Hepatocyte (in vitro differentiated cells): ENCODE results near the gene RHOT2.

Source experiments
- EZH2 ChIP-seq: fragments of 200-600 bp; sonication (generic); IDR thresholded peaks from 2 replicates; pipeline ENCODE4 v1.6.1; 2016; ENCODE audit warnings: antibody characterized with exemption, mild to moderate bottlenecking, borderline replicate concordance
- TF ChIP-seq, protein P1 (sequence below): fragments of 200-600 bp; sonication (generic); IDR thresholded peaks from 2 replicates; pipeline ENCODE4 v1.5.1; 2016; ENCODE audit warnings: antibody characterized with exemption, mild to moderate bottlenecking; ENCODE audit not compliant: poor library complexity

DNA sequence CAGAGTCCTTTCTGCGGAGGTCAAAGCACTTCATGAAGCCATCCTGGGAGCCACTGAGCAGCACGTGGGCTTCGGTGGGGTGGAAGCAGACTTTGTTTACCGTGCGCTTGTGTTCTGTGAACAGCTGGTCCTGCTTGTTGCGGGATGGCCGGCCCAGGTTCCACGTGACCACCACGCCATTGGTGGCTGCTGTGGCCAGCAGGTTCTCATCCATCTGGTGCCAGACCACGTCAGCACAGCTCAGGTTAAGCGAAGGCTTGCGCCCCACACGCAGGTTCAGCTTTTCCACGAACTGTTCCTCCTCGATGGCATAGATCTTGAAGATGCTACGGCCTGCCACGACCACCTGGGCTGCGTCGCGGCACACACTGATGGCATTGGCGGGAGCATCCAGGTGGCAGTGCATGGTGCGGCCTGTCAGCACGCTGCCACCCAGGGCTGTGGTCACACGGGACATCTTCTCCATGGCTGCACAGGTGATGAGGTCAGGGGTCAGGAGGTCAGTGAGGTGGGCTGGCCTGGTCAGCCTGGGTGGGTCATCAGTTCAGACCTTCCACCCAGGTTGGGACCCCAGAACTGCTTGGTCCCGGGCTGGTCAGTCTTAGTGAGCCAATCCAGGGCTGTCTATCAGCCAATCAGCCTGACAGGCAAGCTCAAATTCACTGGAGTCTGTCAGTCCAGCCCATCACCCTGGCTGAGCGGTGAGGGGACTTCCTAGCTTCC lies 21.4 kb downstream of the RHOT2 start:
- TF ChIP-seq, protein P1, sequence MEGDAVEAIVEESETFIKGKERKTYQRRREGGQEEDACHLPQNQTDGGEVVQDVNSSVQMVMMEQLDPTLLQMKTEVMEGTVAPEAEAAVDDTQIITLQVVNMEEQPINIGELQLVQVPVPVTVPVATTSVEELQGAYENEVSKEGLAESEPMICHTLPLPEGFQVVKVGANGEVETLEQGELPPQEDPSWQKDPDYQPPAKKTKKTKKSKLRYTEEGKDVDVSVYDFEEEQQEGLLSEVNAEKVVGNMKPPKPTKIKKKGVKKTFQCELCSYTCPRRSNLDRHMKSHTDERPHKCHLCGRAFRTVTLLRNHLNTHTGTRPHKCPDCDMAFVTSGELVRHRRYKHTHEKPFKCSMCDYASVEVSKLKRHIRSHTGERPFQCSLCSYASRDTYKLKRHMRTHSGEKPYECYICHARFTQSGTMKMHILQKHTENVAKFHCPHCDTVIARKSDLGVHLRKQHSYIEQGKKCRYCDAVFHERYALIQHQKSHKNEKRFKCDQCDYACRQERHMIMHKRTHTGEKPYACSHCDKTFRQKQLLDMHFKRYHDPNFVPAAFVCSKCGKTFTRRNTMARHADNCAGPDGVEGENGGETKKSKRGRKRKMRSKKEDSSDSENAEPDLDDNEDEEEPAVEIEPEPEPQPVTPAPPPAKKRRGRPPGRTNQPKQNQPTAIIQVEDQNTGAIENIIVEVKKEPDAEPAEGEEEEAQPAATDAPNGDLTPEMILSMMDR, result no peak
- no peak for TF ChIP-seq EZH2
